Kidney (tissue), 14 donors: ENCODE results near the gene TTLL11. TPM values are rescaled to one million over a fixed set of nuclear protein-coding genes. Genes with fewer than 3 reads are reported as not detected.
"Not testable (repeated sequence)": the region's sequence is repeated elsewhere in the genome, so short reads cannot be mapped to it uniquely, and the experiment has no call there.

ENCODE experiments used
- DNase-seq, 5 donors: peaks; one replicate each; pipeline ENCODE4 v3.0.0-alpha.2; 2013 to 2020
- FAIRE-seq: peaks from 2 replicates; lab custom pipeline; 2012; peaks lifted over from hg19 to GRCh38; lab: Jason Lieb, UNC
- H3K27ac ChIP-seq, 2 donors: one replicate each; pipeline ENCODE4 v1.7.0; 2013; ENCODE audit warnings: low read depth in 2 of 2, low read length in 2 of 2, inconsistent platforms in 1 of 2
- H3K27me3 ChIP-seq: one replicate; pipeline ENCODE4 v1.7.1; 2013; ENCODE audit warnings: low read length, inconsistent platforms; ENCODE audit not compliant: control insufficient read depth, insufficient read depth
- H3K36me3 ChIP-seq, 3 donors: one replicate each; pipeline versions ENCODE4 v1.7.0 to v1.7.1; 2013; ENCODE audit warnings: low read length in 3 of 3, control low read depth in 1 of 3, inconsistent platforms in 1 of 3; ENCODE audit not compliant: insufficient read depth in 3 of 3, control insufficient read depth in 2 of 3
- H3K4me1 ChIP-seq, 3 donors: one replicate each; pipeline versions ENCODE4 v1.7.0 to v1.7.1; 2013; ENCODE audit warnings: low read length in 3 of 3, inconsistent platforms in 1 of 3, low read depth in 1 of 3; ENCODE audit not compliant: control insufficient read depth in 2 of 3, insufficient read depth in 2 of 3
- H3K4me3 ChIP-seq, 3 donors: one replicate each; pipeline versions ENCODE4 v1.7.0 to v1.8.1; 2013; ENCODE audit warnings: low read length in 3 of 3, control low read depth in 1 of 3, inconsistent platforms in 1 of 3
- H3K9ac ChIP-seq, 3 donors: one replicate each; pipeline versions ENCODE4 v1.7.0 to v1.7.1; 2013; ENCODE audit warnings: low read length in 3 of 3, control low read depth in 1 of 3, inconsistent platforms in 1 of 3
- H3K9me3 ChIP-seq, 3 donors: one replicate each; pipeline versions ENCODE4 v1.7.0 to v1.7.1; 2013; ENCODE audit warnings: low read length in 3 of 3, control low read depth in 1 of 3, inconsistent platforms in 1 of 3; ENCODE audit not compliant: control insufficient read depth in 2 of 3, insufficient read depth in 1 of 3
- intact Hi-C: fragments of 100-400 bp; cut with DNase I; formaldehyde crosslinking; loops from one replicate; pipeline ENCODE4 v1.11.1; 2022
- polyA plus RNA-seq: library from polyadenylated mRNA; stranded (reverse); fragments of 350-450 nt; fragmentation: Illumina TruSeq; extraction: RNeasy Lipid Tissue Mini Kit (QIAGEN cat#74804); gene quantifications from one replicate; pipeline ENCODE4 v1.2.3, GENCODE V29; 2014; ENCODE audit warnings: low read depth, low replicate concordance; ENCODE audit not compliant: insufficient read depth
- total RNA-seq: library from RNA; stranded (reverse); fragmentation: NEBNext Ultra II Directional; extraction: Animal tissue kit (Norgen Biotek cat#: 25700); gene quantifications from one replicate; pipeline ENCODE4 v1.2.1, GENCODE V29; 2021
- TF ChIP-seq, protein P1 (sequence below): IDR thresholded peaks from 3 replicates; pipeline ENCODE4 v1.5.1; 2012; ENCODE audit warnings: mild to moderate bottlenecking, moderate library complexity, borderline replicate concordance; ENCODE audit not compliant: insufficient read depth; ENCODE audit errors: extremely low read depth
- donor health status: control.
- donor health status: control.
- donor health status: control.
- donor health status: control.
- donor health status: control.
- donor health status: DM: yes; HTN: yes; CAD: no.
- donor health status: Normal renal cell carcinoma (clear cell type).

Gene TTLL11
- total and polyA plus RNA-seq, 2 donors from 2014 or later: 2.3 to 10.0 TPM

DNA sequence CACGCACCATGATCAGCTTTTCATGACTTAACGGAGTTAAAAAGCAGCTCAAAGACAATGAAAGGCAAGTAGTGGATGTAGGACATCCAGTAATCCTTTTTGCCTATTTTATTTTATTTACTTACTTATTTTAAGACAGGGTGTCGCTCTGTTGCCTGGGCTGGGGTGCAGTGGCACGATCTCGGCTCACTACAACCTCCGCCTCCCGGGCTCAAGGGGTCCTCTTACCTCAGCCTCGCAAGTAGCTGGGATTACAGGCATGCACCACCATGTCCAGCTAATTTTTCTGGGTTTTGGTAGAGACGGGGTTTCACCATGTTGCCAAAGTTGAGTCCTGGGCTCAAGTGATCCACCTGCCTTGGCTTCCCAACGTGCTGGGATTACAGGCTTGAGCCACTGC lies 292.7 kb downstream of the TTLL11 start:
- DNase-seq (no peak), FAIRE-seq (no peak)
- Histone ChIP-seq H3K36me3 (no peaks in the 10 kb centered on the region), H3K9ac (no peak overlapping the region), H3K4me3 (no peak overlapping the region), H3K27me3 (no peaks in the 10 kb centered on the region), H3K27ac (no peak overlapping the region), H3K9me3 (peaks cover 0 to 9% (median 0%) of the 10 kb centered on the region in 3 donors), H3K4me1 (no peaks in the 10 kb centered on the region)
- TF ChIP-seq, protein P1, sequence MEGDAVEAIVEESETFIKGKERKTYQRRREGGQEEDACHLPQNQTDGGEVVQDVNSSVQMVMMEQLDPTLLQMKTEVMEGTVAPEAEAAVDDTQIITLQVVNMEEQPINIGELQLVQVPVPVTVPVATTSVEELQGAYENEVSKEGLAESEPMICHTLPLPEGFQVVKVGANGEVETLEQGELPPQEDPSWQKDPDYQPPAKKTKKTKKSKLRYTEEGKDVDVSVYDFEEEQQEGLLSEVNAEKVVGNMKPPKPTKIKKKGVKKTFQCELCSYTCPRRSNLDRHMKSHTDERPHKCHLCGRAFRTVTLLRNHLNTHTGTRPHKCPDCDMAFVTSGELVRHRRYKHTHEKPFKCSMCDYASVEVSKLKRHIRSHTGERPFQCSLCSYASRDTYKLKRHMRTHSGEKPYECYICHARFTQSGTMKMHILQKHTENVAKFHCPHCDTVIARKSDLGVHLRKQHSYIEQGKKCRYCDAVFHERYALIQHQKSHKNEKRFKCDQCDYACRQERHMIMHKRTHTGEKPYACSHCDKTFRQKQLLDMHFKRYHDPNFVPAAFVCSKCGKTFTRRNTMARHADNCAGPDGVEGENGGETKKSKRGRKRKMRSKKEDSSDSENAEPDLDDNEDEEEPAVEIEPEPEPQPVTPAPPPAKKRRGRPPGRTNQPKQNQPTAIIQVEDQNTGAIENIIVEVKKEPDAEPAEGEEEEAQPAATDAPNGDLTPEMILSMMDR: no peak
- intact Hi-C loops: no loop called here

DNA sequence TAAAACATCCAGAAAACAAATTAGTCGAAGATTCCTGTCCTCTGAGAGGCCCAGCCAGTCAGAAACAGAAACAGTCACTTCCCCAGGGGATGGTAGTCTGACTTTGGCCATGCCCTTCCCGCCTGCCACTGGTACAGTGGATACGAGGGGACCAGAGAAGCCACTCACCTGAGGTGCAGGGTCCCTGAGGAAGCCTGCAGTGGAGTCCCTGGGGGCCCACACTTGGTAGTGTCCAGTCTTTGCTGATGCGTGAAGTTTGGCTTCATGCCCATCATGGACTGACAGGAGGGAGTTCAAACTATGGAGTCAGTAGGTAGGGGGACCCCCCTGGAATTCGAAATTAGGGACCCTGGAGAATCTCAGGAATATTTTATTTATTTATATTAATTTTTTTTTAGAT lies 294.2 kb downstream of the TTLL11 start:
- H3K9me3 ChIP-seq: no peaks in the 10 kb centered on the region
- FAIRE-seq: no peak

DNA sequence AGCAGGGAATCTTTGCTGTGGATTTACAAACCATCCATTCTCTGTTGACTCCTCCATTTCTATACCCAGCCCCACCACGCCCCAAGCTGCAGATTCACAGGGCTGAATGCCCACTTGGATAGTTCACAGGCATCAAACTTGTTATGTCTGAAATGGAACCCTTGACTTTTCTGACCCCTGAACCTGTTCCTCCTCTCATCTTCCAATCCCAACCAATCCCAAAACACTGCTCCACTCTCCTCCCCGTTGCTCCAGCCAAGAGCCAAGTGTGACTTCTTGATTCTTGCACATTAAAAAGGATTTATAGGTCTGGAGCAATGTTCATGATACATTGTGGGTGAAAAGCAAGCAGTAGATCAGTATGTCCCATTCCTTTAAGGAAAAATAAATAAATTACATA lies 296.0 kb downstream of the TTLL11 start:
- Histone ChIP-seq H3K27me3 (no peaks in the 10 kb centered on the region), H3K4me3 (no peak overlapping the region), H3K36me3 (no peaks in the 10 kb centered on the region), H3K9me3 (no peaks in the 10 kb centered on the region), H3K9ac (no peak overlapping the region), H3K4me1 (no peaks in the 10 kb centered on the region), H3K27ac (no peak overlapping the region)
- peak; percentile 24 to 88 (median 84) for DNase-seq
- TF ChIP-seq, protein P1: no peak
- intact Hi-C loops: no loop called here
- no peak for FAIRE-seq

More for the DNA sequence above, 294.2 kb downstream of the TTLL11 start:
- TF ChIP-seq, protein P1: no peak
- intact Hi-C loops: no loop called here
- no peak overlapping the region for H3K4me3 ChIP-seq
- no peaks in the 10 kb centered on the region for H3K4me1 ChIP-seq
- no peak overlapping the region for H3K9ac ChIP-seq
- no peak for DNase-seq
- H3K27ac ChIP-seq: no peak overlapping the region
- no peaks in the 10 kb centered on the region for H3K27me3 ChIP-seq
- no peaks in the 10 kb centered on the region for H3K36me3 ChIP-seq

DNA sequence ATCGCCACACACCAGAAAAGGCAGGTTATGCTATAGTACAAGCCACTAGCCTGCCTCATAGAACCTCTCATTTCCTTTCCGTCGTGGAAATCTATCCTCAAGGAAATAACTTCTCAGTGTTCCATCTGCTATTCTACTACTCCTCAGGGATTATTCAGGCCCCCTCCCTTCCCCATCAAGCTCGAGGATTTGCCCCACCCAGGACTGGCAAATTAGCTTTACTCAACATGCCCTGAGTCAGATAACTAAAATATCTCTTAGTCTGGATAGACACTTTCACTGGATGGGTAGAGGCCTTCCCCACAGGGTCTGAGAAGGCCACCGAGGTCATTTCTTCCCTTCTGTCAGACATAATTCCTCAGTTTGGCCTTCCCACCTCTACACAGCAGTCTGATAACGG lies 298.8 kb downstream of the TTLL11 start:
- intact Hi-C loops, H3K4me3 ChIP-seq, H3K27me3 ChIP-seq, FAIRE-seq, DNase-seq, H3K9me3 ChIP-seq, H3K4me1 ChIP-seq, H3K27ac ChIP-seq, H3K9ac ChIP-seq, H3K36me3 ChIP-seq: not testable (repeated sequence)

DNA sequence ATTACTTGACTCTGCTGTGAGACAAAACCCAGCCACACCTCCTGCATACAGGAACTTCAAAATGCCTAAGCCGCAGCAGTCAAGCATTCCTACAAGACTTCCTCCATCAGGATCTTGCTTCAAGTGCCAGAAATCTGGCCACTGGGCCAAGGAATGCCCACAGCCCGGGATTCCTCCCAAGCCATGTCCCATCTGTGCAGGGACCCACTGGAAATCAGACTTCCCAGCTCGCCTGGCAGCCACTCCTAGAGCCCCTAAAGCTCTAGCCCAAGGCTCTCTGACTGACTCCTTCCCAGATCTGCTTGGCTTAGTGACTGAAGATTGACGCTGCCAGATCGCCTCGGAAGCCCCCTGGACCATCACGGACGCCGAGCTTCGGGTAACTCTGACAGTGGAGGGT lies 300.6 kb downstream of the TTLL11 start:
- H3K9ac ChIP-seq, intact Hi-C loops, H3K36me3 ChIP-seq, FAIRE-seq, H3K4me3 ChIP-seq, H3K27ac ChIP-seq, H3K4me1 ChIP-seq, H3K9me3 ChIP-seq, DNase-seq, H3K27me3 ChIP-seq: not testable (repeated sequence)
